GM18867 (cell line): ENCODE data around the gene RPL38.
"Not testable (repeated sequence)": the region's sequence is repeated elsewhere in the genome, so short reads cannot be mapped to it uniquely, and the experiment has no call there.

Experiments
- ATAC-seq: cut with Tn5 transposase; IDR thresholded peaks from one replicate; pipeline ENCODE4 v1.9.1; 2021; ENCODE audit warnings: mild to moderate bottlenecking, moderate library complexity; ENCODE audit not compliant: unreplicated experiment

Gene RPL38

DNA sequence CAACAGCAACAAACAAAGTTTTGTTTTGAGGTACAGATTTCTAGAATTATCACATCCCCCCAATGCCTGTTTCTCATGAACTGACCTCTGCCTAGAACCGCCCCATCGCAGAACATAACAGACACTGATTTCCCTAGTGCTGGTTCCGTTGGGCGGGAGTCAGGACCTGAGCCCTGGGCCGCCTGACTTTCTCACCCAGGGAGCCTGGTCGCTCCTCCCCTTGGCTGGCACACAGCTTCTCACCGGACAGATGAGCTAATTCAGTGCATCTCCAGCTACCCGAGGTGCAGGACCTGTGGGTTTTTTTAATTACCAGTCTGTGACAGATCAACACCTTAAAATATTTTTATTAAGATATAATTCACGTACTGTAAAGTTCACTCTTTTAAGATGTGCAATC, 20.1 kb upstream of the RPL38 start:
- no peak for ATAC-seq

DNA sequence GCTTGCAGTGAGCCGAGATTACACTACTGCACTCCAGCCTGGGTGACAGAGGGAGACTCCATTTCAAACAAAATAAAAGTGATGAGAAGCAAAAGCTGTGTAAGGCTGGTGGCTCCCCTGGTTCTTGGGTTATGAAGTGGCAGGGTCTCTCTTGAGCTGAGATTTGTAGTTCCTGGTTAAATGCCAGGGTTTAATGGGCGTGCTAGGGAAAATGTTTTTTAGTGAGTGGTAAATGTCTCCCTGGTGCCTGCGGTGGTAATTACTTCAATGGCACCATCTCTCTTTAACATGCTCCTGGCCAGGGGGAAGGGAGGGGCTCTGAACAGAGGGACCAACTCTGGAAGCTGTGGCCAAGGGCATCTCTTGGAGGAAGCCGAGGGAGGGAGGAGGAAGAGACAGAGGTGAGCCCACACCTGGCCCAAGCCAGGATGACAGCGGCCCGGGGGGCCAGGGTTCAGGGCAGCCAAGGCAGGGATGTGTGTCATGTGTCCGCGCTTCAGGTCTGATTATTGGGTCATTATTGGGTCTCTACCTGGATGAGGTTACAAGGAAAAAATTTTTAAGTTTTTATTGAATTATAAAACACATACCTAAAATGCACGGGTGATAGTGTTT, 17.8 kb upstream of the RPL38 start:
- no peak for ATAC-seq

DNA sequence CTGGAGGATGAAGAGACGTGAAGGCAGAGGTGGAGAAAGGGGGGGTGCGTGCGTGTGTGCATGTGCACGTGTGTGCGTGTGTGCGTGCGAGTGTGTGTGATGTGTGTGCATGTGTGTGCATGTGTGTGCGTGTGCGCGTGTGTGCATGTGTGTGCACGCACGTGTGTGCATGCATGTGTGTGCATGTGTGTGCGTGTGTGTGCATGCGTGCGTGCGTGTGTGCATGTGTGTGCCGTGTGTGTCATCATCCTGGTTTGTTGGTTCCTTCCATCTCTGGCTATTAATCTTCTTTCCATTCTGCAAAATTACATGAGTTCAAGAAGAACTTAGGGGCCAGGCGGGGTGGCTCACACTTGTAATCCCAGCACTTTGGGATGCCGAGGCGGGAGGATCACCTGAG, 17.0 kb upstream of the RPL38 start:
- ATAC-seq = no peak

DNA sequence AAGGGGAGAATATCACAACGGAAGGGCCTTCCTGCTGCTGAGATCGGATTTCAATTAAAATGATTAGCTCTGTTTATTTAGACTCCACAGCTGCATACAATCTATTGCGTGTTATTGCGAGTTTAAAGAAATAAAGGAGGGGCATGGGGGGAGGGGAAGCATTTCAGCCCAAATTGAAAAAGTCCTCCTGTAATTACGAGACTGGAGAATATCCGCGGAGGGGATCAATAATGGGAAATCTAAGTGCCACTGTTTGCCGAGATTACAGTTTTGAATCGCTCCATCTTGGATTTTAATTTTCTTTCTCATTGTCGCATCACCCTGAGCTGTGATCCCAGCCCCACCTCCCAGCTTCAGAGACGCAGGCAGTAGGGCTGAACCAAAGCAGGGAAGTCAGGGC, 15.7 kb upstream of the RPL38 start:
- ATAC-seq = no peak

DNA sequence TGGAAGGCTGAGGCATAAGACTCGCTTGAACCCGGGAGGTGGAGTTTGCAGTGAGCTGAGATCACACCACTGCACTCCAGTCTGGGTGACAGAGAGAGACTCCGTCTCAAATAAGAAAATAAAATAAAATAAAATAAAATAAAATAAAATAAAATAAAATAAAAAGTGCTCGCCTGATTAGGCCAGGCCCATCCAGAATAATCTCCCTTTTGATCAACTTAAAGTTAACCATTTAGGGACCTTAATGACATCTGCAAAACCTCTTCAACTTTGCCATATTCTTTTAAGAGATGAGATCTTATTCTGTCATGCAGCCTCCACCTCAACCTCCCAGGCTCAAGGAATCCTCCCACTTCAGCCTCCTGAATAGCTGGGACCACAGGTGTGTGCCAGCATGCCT, 14.8 kb upstream of the RPL38 start:
- not testable (repeated sequence) for ATAC-seq

DNA sequence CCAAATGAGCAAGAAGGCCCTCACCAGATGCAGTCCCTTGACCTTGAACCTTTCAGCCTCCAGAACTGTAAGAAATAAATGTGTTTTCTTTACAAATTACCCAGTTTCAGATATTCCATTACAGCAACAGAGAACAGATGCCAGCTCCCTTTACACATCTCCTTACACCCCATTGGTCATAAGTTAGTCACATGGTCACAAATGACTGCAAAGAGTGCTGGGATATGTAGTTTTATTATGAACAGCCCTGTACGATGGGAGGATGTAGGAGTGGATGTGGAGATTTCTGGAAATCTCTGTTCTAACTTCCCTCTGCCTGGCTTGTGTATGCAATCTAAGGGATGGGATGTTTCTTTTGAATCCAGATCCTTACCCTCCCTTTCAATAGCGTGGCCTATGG, 13.3 kb upstream of the RPL38 start:
- ATAC-seq = peak; percentile 55

DNA sequence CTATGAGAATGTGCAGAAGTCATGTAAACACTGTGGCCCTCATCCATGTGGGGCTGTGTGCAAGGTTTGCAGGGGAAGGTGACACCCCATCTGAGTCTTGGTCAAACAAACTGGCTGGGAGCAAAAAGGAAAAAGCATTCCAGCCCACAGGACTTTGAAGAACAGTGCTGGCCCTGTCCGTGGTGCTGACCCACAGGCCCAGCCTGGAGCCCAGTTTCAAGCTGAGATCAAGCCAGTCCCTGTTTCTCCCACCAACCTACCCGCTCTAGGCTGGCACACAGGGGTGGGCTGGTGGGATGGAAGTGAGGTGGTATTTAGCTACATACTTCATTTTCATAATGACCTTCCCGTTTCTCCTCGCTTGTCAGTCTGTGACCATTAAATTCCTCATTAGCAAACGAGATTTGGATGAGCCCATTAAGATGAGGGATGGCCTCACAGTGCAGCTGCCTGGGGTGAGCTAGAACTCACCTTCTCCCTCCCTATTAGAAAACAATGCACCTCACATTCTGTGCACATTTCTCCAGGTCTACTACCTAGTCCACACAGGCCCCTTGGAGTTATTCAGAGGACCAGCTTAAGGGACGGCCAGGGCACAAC, 12.6 kb upstream of the RPL38 start:
- no peak for ATAC-seq

DNA sequence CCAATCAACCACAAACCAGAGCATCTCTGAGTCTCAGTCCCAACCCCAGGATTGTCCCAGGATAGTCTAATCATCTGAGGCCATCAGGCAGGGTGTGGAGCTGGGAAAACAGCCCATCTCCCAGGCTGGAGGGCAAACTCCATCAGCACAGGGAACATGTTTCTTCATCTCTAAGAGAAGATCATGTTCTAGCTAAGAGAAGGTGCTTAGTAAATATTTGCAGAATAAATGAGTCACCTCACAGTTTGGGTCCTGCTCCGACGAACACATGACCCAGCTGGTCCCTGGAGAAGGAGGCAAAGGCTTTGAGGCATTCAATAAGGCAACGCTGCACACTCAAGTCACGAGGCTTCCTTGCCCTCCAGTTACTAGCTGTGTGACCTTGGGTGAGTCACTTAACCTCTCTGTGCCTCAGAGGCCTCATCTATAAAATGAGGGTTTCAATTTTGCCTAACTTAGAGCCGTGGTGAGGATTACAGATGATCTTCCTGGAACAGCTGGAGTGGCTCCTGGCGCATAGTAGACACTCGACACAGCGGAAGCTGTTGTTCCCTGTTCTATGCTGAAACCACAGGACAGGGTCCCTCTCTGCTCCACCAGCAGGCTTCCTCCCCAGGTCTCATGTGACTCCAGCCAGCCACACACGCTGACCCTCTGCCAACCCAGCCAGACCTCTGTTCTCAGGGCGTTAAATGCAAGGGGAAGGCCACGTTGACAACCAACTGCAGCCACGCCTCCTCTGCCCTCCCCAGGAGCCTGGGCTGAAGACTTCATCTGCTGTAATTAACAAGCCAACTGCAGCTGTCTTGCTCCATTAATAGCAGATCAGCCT, 10.3 kb upstream of the RPL38 start:
- no peak for ATAC-seq

DNA sequence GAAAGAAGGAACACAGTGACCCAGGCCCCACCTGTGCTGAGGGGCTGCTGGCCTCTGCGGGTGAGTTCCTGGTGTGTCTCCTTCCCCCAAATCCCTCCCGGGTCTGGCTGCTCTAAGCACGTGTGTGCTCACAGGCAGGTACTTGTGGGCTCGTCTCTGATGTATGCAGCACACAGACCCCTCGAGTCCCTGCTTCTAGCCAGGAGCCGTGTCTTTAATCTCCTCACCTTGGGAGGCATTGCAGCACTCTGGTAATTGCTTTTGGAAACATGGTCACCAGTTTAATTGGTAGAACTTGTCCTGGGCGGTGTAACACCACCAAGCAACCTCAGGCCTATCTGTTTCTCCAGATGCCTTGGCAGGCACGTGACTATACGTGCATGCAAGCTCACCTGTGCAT, 8.8 kb upstream of the RPL38 start:
- ATAC-seq = no peak

DNA sequence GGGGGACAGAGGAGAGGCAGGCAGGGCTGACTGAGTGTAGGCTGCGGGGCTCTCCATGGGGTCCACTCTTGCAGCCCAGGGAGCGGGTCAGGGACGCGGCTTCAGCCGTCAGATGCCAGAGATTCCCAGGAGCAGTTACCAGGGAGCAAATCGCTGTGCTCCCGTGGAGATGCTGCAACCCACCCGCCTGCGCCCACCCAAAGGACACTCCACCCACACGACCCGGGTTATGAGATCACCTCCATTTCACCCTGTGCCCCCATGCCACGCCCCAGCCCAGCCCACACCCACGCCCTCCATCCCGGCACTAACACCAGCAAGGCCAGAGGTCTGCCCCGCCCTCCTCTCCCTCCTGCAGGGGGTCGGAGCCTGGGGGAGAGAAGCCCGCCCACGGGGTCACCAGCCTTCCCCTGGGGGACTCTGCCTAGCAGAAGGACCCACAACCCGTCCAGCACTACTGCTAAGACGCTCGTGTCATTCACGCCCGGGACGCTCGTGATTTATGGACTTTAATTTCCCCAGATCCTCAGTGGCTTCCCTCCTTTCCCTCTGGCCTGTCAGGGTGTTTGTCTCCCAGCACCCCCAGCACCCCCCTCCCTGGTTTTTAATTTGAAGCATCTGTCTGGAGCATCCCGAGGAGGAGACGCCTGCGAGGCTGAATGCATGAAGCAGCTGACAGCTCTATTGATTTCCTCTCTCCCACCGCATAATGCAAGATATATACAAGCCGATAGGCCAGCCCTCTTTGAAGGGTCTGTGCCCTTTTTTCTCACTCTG, 6.7 kb upstream of the RPL38 start:
- no peak for ATAC-seq

DNA sequence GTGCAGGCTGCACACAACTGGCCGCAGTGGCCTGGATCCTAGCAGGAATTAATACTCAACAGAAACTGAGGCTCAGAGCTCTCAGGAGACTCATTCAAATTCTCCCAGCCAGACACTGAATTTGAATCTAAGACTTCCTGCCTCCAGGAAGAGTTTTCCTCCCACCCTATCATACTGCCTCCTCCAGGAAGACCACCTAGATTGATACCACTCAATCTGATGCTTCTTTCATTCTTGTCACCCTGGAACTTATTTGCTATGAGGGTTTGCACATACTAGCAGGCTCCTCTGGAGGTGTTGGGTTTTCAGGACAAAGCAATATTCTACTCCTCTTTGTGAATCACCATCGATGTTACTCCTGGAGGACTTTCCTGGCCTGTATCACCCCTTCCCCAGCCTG, 5.7 kb upstream of the RPL38 start:
- ATAC-seq = no peak

DNA sequence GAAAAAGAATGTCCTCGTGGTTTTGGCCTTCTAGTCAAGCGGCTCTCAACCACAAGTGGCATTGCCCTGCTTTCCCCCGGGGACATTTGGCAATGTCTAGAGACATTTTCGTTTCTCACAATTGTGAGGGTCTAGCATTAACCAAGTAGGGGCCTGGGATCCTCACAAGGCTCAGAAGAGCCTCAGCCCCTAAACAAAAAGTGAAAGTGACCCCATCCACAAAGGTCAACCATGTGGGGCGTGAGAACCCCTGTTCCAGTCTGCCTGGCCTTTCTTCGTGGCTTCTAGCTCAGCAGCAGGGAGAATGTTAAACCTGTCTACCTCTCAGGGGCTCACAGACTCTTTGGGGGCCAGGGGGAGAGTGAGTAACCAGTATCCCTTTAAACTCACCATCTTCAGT, 4.8 kb upstream of the RPL38 start:
- ATAC-seq = no peak

DNA sequence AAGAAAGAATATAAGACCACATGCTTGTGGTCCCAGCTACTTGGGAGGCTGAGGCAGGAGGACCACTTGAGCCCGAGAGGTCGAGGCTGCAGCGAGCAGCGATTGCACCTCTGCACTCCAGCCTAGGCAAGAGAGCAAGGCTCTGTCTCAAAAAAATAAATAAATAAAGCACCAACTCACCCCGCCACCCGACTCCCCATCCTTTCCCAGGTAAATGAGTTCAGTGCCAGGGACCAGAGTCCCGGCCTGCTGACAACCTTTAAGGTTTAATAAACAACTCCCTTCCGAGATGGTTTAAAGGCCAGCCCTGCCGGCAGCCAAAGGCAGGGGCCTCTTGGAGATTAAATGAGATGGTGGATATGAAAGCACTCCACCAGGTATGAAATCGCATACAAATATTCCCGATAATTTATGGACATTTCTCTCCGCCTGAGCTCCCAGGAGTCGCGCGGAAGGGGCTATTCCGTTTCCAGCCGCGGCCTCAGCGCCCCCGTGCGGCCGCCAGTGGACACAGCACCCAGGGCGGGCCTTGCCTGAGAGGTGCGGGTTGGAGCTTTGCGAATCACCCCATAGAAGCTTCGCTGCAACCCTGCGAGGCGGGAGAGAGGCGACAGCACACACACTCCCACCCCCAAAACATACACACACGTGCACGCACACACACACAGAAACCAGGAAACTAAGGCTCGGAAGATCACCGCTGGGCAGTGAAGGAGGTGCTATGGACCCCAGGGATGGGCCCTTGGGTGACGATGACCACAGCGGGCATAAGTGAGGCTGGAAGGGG, 4.0 kb upstream of the RPL38 start:
- no peak for ATAC-seq

DNA sequence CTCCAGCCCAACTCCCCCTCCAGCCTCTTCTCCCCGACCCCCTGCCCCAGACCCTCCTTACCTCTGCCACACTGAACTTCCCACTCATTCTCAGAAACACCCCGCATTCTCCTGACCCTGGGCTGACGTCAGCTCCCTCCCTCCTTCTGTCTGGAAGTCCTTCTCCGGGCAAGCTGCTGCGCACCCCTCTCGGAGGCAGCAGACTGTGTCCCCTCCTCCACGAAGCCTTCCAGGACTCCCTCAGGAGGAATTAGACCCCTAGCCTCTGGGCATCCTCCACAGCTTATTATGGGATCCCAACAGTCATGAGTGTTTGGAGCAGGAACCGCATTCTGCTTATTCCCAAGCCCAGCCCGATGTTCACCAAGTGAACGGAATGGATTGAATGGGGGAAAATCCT, 3.4 kb upstream of the RPL38 start:
- ATAC-seq = no peak

DNA sequence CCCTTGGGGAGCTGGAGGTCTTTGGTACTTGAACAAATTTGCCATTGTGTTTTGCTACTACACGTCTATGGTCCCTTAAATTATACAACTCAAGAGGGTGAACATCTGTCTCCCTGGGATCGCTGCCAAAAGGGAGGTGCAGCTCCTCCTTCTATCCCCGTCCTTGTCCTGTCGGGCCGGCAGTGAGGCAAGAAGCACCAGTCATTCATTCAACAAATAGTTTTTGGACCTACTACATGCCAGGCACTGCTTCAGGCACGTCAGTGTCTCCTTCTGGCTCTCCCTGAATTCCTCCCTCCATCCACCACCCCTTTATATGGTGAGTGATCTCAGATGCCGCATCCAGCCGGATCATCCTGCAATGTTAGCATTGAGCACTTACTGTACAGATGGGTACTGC, 2.2 kb upstream of the RPL38 start:
- ATAC-seq = no peak

DNA sequence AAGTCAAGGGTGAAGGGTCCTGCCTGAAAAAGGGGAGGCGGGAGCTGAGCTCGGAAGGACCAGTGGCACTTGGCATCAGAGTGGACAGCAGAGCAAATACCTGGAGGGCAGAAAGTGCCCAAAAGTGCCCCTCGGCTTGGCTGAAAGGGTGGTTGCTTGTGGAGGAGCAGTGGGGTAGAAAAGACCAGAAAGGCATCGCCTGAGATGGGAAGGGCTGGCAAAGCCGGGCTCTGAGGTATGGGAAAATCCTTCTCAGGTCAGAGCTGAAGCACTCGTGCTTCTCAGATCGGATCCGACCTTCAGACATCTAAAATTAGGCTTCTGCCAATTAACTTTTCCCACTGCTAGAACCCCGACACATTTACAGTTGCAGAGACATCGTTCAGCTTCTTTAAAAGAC, 1.5 kb upstream of the RPL38 start:
- no peak for ATAC-seq

DNA sequence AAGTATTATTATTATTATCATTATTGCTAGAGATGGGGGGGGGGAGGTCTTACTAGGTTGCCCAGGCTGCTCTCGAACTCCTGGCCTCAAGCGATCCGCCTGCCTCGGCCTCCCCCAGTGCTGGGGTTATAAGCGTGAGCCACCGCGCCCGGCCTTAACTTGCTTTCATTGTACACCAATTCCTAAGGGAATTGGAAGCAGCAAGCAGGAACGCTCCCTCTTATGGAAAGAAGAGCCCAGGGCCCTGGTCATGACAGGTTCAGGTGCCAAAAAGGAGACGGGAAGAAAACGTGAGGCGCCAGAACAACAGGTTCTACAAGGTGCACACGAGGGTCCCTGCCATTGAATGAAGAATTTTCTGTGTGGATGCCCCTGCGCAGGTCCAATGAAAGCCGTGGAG, 540 bp upstream of the RPL38 start:
- no peak for ATAC-seq

DNA sequence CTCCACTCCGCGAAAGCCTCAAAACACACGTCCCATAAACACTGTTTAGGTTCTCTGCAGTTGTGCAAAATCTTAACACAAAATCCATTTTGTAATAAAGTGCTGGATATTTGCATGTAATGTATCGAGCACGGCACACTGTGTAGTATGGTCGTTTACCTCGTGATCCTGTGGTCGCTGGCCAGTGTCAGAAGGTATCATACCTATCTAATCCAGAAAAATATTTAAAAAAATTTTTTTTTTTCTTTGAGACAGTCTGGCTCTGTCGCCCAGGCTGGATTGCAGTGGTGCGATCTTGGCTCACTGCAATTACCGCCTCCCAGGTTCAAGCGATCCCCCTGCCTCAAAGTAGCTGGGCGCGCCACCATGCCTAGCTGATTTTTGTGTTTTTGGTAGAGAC, 996 bp downstream of the RPL38 start:
- no peak for ATAC-seq

DNA sequence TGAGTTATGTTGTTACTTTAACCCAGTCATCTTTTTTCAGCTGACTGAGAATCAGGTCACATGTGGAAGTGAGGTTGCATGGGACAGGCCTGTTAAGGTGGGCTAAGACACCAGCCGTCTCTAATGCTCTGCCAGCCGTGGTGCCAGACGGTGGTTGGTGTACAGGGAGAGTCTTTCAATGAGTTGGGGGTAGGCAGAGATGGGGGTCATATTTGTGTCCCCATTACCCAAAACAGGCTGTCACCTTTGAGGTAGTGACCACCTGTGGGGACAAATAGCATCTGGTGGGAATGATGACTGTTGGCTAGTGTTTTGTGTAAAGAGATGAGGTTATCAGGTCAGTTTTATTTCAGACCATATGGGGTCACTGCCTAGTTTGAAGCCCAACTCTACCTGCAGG, 1.8 kb downstream of the RPL38 start:
- no peak for ATAC-seq

DNA sequence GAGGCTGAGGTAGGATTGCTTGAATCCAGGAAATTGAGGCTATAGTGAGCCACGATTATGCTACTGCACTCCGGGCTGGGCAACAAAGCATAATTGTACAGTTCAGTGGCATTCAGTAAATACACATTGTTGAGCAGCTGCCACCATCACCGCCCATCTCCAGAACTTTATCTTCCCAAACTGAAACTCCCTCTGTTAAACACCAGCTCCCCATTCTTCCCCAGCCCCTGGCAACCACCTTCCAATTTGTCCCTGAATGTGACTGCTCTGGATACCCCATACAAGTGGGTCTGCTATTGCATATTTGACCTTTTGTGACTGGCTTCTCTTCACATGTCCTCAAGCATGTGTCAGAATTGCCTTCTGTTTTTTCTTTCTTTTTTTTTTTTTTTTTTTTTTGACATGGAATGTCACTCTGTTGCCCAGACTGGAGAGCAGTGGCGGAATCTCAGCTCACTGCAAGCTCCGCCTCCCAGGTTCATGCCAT, 2.9 kb downstream of the RPL38 start:
- ATAC-seq = no peak
